Liver (tissue), 3 donors: ENCODE results near the gene NHSL2.

Experiments
- SP1 ChIP-seq: IDR thresholded peaks from 2 replicates; pipeline ENCODE4 v1.6.1; 2018; ENCODE audit warnings: antibody characterized with exemption, mild to moderate bottlenecking
- TF ChIP-seq, protein P1 (sequence below): IDR thresholded peaks from 2 replicates; pipeline ENCODE4 v1.6.1; 2016; ENCODE audit warnings: antibody characterized with exemption
- TF ChIP-seq, protein P2 (sequence below): fragments of 150-350 bp; IDR thresholded peaks from 2 replicates; pipeline ENCODE4 v1.5.1; 2017; ENCODE audit warnings: improper control_type of control experiment, low read depth, low read length; ENCODE audit not compliant: missing input control
- donor health status: healthy.
- donor health status: healthy.

DNA sequence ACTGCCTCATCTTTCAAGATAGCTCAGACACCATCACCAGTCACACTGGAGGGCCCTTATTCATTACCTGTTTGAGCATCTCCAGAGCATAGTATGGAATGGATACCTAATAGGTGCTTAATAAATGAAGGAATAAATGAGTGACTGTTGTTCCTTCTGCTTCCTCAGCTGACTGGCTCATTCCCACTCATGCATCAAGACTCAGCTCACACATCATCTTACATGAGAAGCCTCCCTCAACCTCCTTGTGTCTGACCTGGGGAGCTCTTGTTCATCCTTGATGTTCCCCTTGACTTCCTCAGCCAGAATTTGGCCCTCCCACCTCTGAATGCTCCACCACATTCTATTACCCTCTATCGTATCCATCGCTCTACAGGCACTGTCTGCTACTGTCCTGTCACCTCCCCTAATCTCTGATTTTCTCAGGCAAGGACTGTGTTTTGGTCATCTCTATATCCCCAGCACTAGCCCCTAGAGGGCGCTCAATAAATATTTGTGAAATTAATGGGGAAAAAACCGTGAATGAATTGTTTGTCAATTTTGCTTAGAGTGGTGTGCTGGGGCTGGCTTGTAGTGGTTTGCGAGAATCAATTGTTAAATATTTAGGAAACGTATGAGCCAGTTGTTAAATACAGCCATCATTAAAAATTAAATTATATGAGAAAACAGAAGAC is 88.3 kb downstream of the NHSL2 start:
- TF ChIP-seq, protein P1, sequence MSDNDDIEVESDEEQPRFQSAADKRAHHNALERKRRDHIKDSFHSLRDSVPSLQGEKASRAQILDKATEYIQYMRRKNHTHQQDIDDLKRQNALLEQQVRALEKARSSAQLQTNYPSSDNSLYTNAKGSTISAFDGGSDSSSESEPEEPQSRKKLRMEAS, result no peak
- TF ChIP-seq SP1, result no peak
- TF ChIP-seq, protein P2, sequence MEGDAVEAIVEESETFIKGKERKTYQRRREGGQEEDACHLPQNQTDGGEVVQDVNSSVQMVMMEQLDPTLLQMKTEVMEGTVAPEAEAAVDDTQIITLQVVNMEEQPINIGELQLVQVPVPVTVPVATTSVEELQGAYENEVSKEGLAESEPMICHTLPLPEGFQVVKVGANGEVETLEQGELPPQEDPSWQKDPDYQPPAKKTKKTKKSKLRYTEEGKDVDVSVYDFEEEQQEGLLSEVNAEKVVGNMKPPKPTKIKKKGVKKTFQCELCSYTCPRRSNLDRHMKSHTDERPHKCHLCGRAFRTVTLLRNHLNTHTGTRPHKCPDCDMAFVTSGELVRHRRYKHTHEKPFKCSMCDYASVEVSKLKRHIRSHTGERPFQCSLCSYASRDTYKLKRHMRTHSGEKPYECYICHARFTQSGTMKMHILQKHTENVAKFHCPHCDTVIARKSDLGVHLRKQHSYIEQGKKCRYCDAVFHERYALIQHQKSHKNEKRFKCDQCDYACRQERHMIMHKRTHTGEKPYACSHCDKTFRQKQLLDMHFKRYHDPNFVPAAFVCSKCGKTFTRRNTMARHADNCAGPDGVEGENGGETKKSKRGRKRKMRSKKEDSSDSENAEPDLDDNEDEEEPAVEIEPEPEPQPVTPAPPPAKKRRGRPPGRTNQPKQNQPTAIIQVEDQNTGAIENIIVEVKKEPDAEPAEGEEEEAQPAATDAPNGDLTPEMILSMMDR, result peak; percentile 60
